Glomerular endothelial cell (primary cell): ENCODE measurements around the gene KRT6B. TPM values are rescaled to one million over a fixed set of nuclear protein-coding genes. Genes with fewer than 3 reads are reported as not detected.

ENCODE experiments used
- total RNA-seq: library from RNA; depleted of rRNA; stranded (reverse); fragments of >200 nt; gene quantifications from 2 replicates; pipeline ENCODE4 v1.2.3, GENCODE V29; 2015

The KRT6B gene
- total RNA-seq, 1 donor from 2014 or later, result not detected

Other genes with a start within 250 kb of the KRT6B start
- gene KRT7, start 218.9 kb downstream of the KRT6B start, total RNA-seq, result 92.6 and 240 TPM in 2 replicates
- gene KRT86, start 177.5 kb downstream of the KRT6B start, total RNA-seq, result not detected in 2 replicates
- gene KRT81, start 160.6 kb downstream of the KRT6B start, total RNA-seq, result not detected in 2 replicates
- gene KRT83, start 130.7 kb downstream of the KRT6B start, total RNA-seq, result not detected in 2 replicates
- gene KRT85, start 84.7 kb downstream of the KRT6B start, total RNA-seq, result not detected in 2 replicates
- not detected in 2 replicates for gene KRT84, start 66.5 kb downstream of the KRT6B start, total RNA-seq
- gene KRT82, start 45.8 kb downstream of the KRT6B start, total RNA-seq, result not detected in 2 replicates
- not detected in 2 replicates for gene KRT75, start 17.8 kb downstream of the KRT6B start, total RNA-seq
- not detected in 2 replicates for gene KRT6C, start 21.7 kb upstream of the KRT6B start, total RNA-seq
- gene KRT6A, start 41.1 kb upstream of the KRT6B start, total RNA-seq, result not detected in 2 replicates
- not detected in 2 replicates for gene KRT5, start 68.2 kb upstream of the KRT6B start, total RNA-seq
- gene KRT71, start 101.0 kb upstream of the KRT6B start, total RNA-seq, result not detected in 2 replicates
- gene KRT74, start 121.7 kb upstream of the KRT6B start, total RNA-seq, result not detected in 2 replicates
- gene KRT72, start 149.3 kb upstream of the KRT6B start, total RNA-seq, result not detected in 2 replicates
- not detected in 2 replicates for gene KRT73, start 166.4 kb upstream of the KRT6B start, total RNA-seq
- gene KRT2, start 200.1 kb upstream of the KRT6B start, total RNA-seq, result not detected in 2 replicates
- not detected in 2 replicates for gene KRT1, start 228.3 kb upstream of the KRT6B start, total RNA-seq